H1 (cell line): ENCODE results near the gene PCED1B. TPM values are rescaled to one million over a fixed set of nuclear protein-coding genes. Genes with fewer than 3 reads are reported as not detected.
A peak's percentile ranks its signal among the peaks of the same experiment; 100 is the strongest.

Source experiments
- CTCF ChIA-PET: fragments of 300-600 bp; sonication (Branson Sonifier 250); formaldehyde crosslinking; loops from one replicate; lab custom pipeline; 2021; ENCODE audit not compliant: partially characterized antibody; lab: Charles Lee
- POLR2A ChIA-PET: fragments of 300-600 bp; sonication (Branson Sonifier 250); formaldehyde crosslinking; loops from one replicate; lab custom pipeline; 2021; ENCODE audit warnings: inconsistent platforms; ENCODE audit not compliant: partially characterized antibody; lab: Charles Lee
- DNase-seq, 2 experiments: peaks; one replicate each; pipeline versions ENCODE4 v3.0.0 to v3.0.0-alpha.2; 2010 to 2022; ENCODE audit warnings: low spot score in 2 of 2, low read depth in 1 of 2, mixed read lengths in 1 of 2
- FAIRE-seq: peaks from 2 replicates; lab custom pipeline; 2011; peaks lifted over from hg19 to GRCh38; lab: Jason Lieb, UNC
- H2AFZ ChIP-seq: 2 replicates; pipeline ENCODE4 v1.8.1; 2012; ENCODE audit warnings: low read length, inconsistent platforms
- H2AK5ac ChIP-seq: 2 replicates; pipeline ENCODE4 v1.6.1; 2013; ENCODE audit warnings: low read depth, low read length
- H2BK120ac ChIP-seq: replicated peaks from 2 replicates; pipeline ENCODE3; 2013; ENCODE audit warnings: low read depth, low read length, inconsistent platforms
- H2BK12ac ChIP-seq: 2 replicates; pipeline ENCODE4 v1.6.1; 2013; ENCODE audit warnings: low read depth, low read length
- H2BK15ac ChIP-seq: 2 replicates; pipeline ENCODE4 v1.6.1; 2013; ENCODE audit warnings: low read length
- H2BK20ac ChIP-seq: 2 replicates; pipeline ENCODE4 v1.6.1; 2013; ENCODE audit warnings: low read length
- H2BK5ac ChIP-seq: 2 replicates; pipeline ENCODE4 v1.6.1; 2013; ENCODE audit warnings: low read depth, low read length
- H3K14ac ChIP-seq: 2 replicates; pipeline ENCODE4 v1.6.1; 2013; ENCODE audit warnings: inconsistent platforms; ENCODE audit not compliant: insufficient read length
- H3K18ac ChIP-seq: 2 replicates; pipeline ENCODE4 v1.6.1; 2013; ENCODE audit warnings: low read length; ENCODE audit errors: extremely low read depth
- H3K23ac ChIP-seq: 2 replicates; pipeline ENCODE4 v1.6.1; 2013; ENCODE audit warnings: inconsistent platforms; ENCODE audit not compliant: insufficient read length
- H3K23me2 ChIP-seq: 2 replicates; pipeline ENCODE4 v1.6.1; 2013; ENCODE audit warnings: low read depth, low read length
- H3K27ac ChIP-seq: 2 replicates; pipeline ENCODE4 v1.6.1; 2011; ENCODE audit warnings: low read depth, low read length, inconsistent platforms
- H3K27me3 ChIP-seq, 4 experiments: replicated peaks in 1 of 4; 1 replicate in 1 of 4; 2 replicates in 3 of 4; pipeline versions ENCODE4 v1.6.1 to v1.8.1; 2011 to 2013; ENCODE audit warnings: low read length in 3 of 4, mild to moderate bottlenecking in 3 of 4, inconsistent platforms in 2 of 4, mixed read lengths in 2 of 4, moderate library complexity in 1 of 4; ENCODE audit not compliant: control insufficient read depth in 3 of 4, insufficient read depth in 3 of 4; ENCODE audit errors: extremely low read depth in 1 of 4
- H3K36me3 ChIP-seq, 4 experiments: 2 replicates each; pipeline versions ENCODE4 v1.6.1 to v1.8.1; 2011 to 2013; ENCODE audit warnings: mild to moderate bottlenecking in 4 of 4, low read length in 3 of 4, moderate library complexity in 2 of 4, control low read depth in 1 of 4, inconsistent platforms in 1 of 4; ENCODE audit not compliant: insufficient read depth in 4 of 4, control insufficient read depth in 2 of 4
- H3K4ac ChIP-seq: replicated peaks from 2 replicates; pipeline ENCODE3; 2013; ENCODE audit warnings: low read length, low read depth, mixed read lengths, inconsistent platforms; ENCODE audit not compliant: insufficient read length
- H3K4me1 ChIP-seq, 4 experiments: replicated peaks in 1 of 4; 1 replicate in 1 of 4; 2 replicates in 3 of 4; pipeline versions ENCODE4 v1.6.1 to v1.8.1; 2011 to 2013; ENCODE audit warnings: low read length in 3 of 4, inconsistent platforms in 2 of 4, mixed read lengths in 1 of 4; ENCODE audit not compliant: insufficient read depth in 4 of 4, control insufficient read depth in 3 of 4
- H3K4me2 ChIP-seq, 2 experiments: 2 replicates each; pipeline versions ENCODE4 v1.6.1 to v1.8.1; 2011 to 2013; ENCODE audit warnings: low read depth in 2 of 2, low read length in 2 of 2, control low read depth in 1 of 2, inconsistent platforms in 1 of 2, mild to moderate bottlenecking in 1 of 2; ENCODE audit not compliant: insufficient read depth in 1 of 2
- H3K4me3 ChIP-seq, 4 experiments: fragments of 200-600, 300-600 bp in 1 of 4; sonication (generic), shearing (Covaris generic), sonication (Bioruptor Twin) in 1 of 4; 2 replicates each; pipeline versions ENCODE4 v1.5.1 to v1.8.1; 2011 to 2016; ENCODE audit warnings: low read length in 4 of 4, low read depth in 3 of 4, control low read depth in 2 of 4, inconsistent platforms in 2 of 4, mild to moderate bottlenecking in 2 of 4, mixed read lengths in 1 of 4, moderate library complexity in 1 of 4; ENCODE audit not compliant: insufficient read depth in 2 of 4; ENCODE audit errors: extremely low read depth in 1 of 4
- H3K56ac ChIP-seq: replicated peaks from 2 replicates; pipeline ENCODE3; 2013; ENCODE audit warnings: low read depth, mild to moderate bottlenecking, mixed read lengths, low read length, inconsistent platforms; ENCODE audit not compliant: insufficient read length
- H3K79me1 ChIP-seq: 2 replicates; pipeline ENCODE4 v1.6.1; 2013; ENCODE audit warnings: low read depth, low read length, control low read depth
- H3K79me2 ChIP-seq, 2 experiments: 2 replicates each; pipeline versions ENCODE4 v1.6.1 to v1.8.1; 2012 to 2013; ENCODE audit warnings: low read length in 2 of 2, mild to moderate bottlenecking in 2 of 2, inconsistent platforms in 1 of 2; ENCODE audit not compliant: insufficient read depth in 2 of 2, control insufficient read depth in 1 of 2
- H3K9ac ChIP-seq, 4 experiments: replicated peaks in 1 of 4; 1 replicate in 1 of 4; 2 replicates in 3 of 4; pipeline versions ENCODE4 v1.6.1 to v1.8.1; 2011 to 2013; ENCODE audit warnings: low read depth in 3 of 4, low read length in 3 of 4, control low read depth in 2 of 4, mild to moderate bottlenecking in 2 of 4, moderate library complexity in 2 of 4, inconsistent platforms in 1 of 4; ENCODE audit errors: extremely low read depth in 1 of 4
- H3K9me3 ChIP-seq, 2 experiments: 2 replicates each; pipeline versions ENCODE4 v1.6.1 to v1.8.1; 2012 to 2013; ENCODE audit warnings: mild to moderate bottlenecking in 2 of 2, moderate library complexity in 2 of 2, control low read depth in 1 of 2, inconsistent platforms in 1 of 2, low read depth in 1 of 2, low read length in 1 of 2, mixed read lengths in 1 of 2; ENCODE audit not compliant: insufficient read depth in 2 of 2
- H4K20me1 ChIP-seq, 2 experiments: replicated peaks in 1 of 2; 2 replicates each; pipeline versions ENCODE3 to v1.8.1; 2011 to 2013; ENCODE audit warnings: inconsistent platforms in 2 of 2, low read length in 2 of 2, mild to moderate bottlenecking in 1 of 2; ENCODE audit not compliant: insufficient read depth in 2 of 2, control insufficient read depth in 1 of 2
- H4K5ac ChIP-seq: 2 replicates; pipeline ENCODE4 v1.6.1; 2013; ENCODE audit warnings: low read length, low read depth, mixed read lengths, inconsistent platforms; ENCODE audit not compliant: insufficient read length
- H4K8ac ChIP-seq: 2 replicates; pipeline ENCODE4 v1.8.0; 2013; ENCODE audit warnings: mild to moderate bottlenecking, moderate library complexity, low read length, inconsistent platforms; ENCODE audit not compliant: insufficient read depth; ENCODE audit errors: extremely low read depth
- H4K91ac ChIP-seq: replicated peaks from 2 replicates; pipeline ENCODE3; 2013; ENCODE audit warnings: low read length, mixed read lengths, inconsistent platforms; ENCODE audit not compliant: insufficient read length
- BCL11A ChIP-seq, 2 experiments: IDR thresholded peaks; one replicate each; pipeline ENCODE4 v1.6.1; 2011; ENCODE audit warnings: low read depth in 2 of 2, low read length in 2 of 2, mild to moderate bottlenecking in 2 of 2
- CBX8 ChIP-seq: fragments of 300-800, 300-1000 bp; sonication (generic); IDR thresholded peaks from 2 replicates; pipeline ENCODE4 v1.7.1; 2016; ENCODE audit warnings: low read depth, low read length, borderline replicate concordance
- CTCF ChIP-seq, 3 experiments: IDR thresholded peaks; 1 replicate in 2 of 3; 2 replicates in 1 of 3; pipeline versions ENCODE4 v1.5.1 to v1.6.1; 2011; ENCODE audit warnings: low read length in 3 of 3, mild to moderate bottlenecking in 3 of 3, inconsistent platforms in 2 of 3, low read depth in 1 of 3, moderate library complexity in 1 of 3; ENCODE audit not compliant: insufficient read depth in 1 of 3; ENCODE audit errors: control extremely low read depth in 1 of 3
- EGR1 ChIP-seq: IDR thresholded peaks from 2 replicates; pipeline ENCODE4 v1.6.1; 2011; ENCODE audit warnings: low read depth, low read length, borderline replicate concordance
- EP300 ChIP-seq, 2 experiments: IDR thresholded peaks; 1 replicate in 1 of 2; 2 replicates in 1 of 2; pipeline ENCODE4 v1.6.1; 2011 to 2012; ENCODE audit warnings: low read depth in 2 of 2, low read length in 2 of 2, mild to moderate bottlenecking in 2 of 2, borderline replicate concordance in 1 of 2, inconsistent platforms in 1 of 2, moderate library complexity in 1 of 2
- HDAC2 ChIP-seq, 2 experiments: fragments of 300-600 bp in 1 of 2; sonication (generic) in 1 of 2; IDR thresholded peaks; 2 replicates each; pipeline ENCODE4 v1.6.1; 2011 to 2012; ENCODE audit warnings: low read depth in 2 of 2, low read length in 2 of 2, mild to moderate bottlenecking in 2 of 2, moderate library complexity in 2 of 2, borderline replicate concordance in 1 of 2, inconsistent platforms in 1 of 2
- NRF1 ChIP-seq: IDR thresholded peaks from 2 replicates; pipeline ENCODE4 v1.6.1; 2011; ENCODE audit warnings: mild to moderate bottlenecking, low read depth, low read length, improper control_type of control experiment
- RXRA ChIP-seq: IDR thresholded peaks from 2 replicates; pipeline ENCODE4 v1.6.1; 2011; ENCODE audit warnings: low read depth, mild to moderate bottlenecking, low read length, moderate library complexity; ENCODE audit not compliant: insufficient read depth
- SIRT6 ChIP-seq: IDR thresholded peaks from one replicate; pipeline ENCODE4 v1.7.1; 2012; ENCODE audit warnings: low read length, inconsistent platforms
- ZNF274 ChIP-seq: IDR thresholded peaks from 2 replicates; pipeline ENCODE4 v1.7.0; 2012; ENCODE audit warnings: low read length, borderline replicate concordance; ENCODE audit errors: extremely low read depth
- WGBS, 2 experiments: shearing (Covaris generic) in 1 of 2; methylation state at CpG; one replicate each; pipeline versions ENCODE4 v1.1.6 to v1.1.7; 2013 to 2015; ENCODE audit warnings: low lambda C conversion rate in 2 of 2, mixed read lengths in 2 of 2, inconsistent platforms in 1 of 2, low coverage in 1 of 2, missing lambda C conversion rate in 1 of 2; ENCODE audit not compliant: insufficient replicate concordance in 2 of 2, insufficient coverage in 1 of 2, insufficient read length in 1 of 2; ENCODE audit errors: extremely low coverage in 1 of 2, missing lambda C conversion rate in 1 of 2; 5-methylcytosine and 5-hydroxymethylcytosine counted together
- polyA plus RNA-seq, 7 experiments: library from polyadenylated mRNA; depleted of rRNA in 3 of 7; stranded (reverse) in 5 of 7; unstranded in 2 of 7; fragments of >200 nt in 5 of 7; fragments of 200-250 nt in 2 of 7; gene quantifications; 1 replicate in 5 of 7; 2 replicates in 1 of 7; 4 replicates in 1 of 7; pipeline versions ENCODE4 v1.2.1 to v1.2.3, GENCODE V29; 2011 to 2013; ENCODE audit warnings: missing spikeins in 2 of 7, mixed read lengths in 2 of 7
- total RNA-seq: library from RNA; stranded (reverse); fragmentation: NEBNext Ultra II Directional; extraction: Animal tissue kit (Norgen Biotek cat#: 25700); gene quantifications from 2 replicates; pipeline ENCODE4 v1.2.1, GENCODE V29; 2021

The PCED1B gene
- total and polyA plus RNA-seq, 2 of the 8 experiments (the other 6 are each of a cell fraction or from before 2014, with no cell fraction given), result 4.7 to 5.4 TPM

DNA sequence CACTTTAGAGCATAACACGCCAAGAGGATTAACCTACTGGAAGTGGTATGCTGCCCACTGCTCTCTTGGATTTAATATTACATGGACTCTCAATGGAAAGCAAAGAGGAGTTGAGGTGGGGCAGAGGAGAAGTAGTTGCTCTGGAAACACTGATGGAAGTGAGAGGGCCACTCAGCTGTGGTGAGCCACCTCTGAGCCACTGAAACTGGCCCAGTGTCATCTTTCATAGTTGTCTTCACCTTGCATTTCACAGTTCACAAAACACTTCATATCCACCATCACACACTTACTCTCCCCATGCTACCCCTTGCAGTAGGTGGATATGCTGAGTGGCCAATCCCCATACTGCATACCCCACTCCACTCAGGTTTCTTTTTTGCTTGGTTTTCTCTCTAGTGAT is 12.2 kb upstream of the PCED1B start:
- Histone ChIP-seq H3K27ac (no peak overlapping the region), H2BK120ac (no peak overlapping the region), H3K4ac (no peak overlapping the region), H2BK12ac (no peak overlapping the region), H2BK15ac (no peak overlapping the region), H3K18ac (no peak overlapping the region), H3K56ac (peak overlapping the region; percentile 71), H3K4me1 (peaks cover 0 to 14% (median 7%) of the 10 kb centered on the region in 4 experiments; a peak in 5 of 7 replicates), H4K5ac (no peak overlapping the region), H2AK5ac (no peak overlapping the region), H4K91ac (no peak overlapping the region), H3K9me3 (no peaks in the 10 kb centered on the region), H3K27me3 (no peaks in the 10 kb centered on the region), H3K36me3 (no peaks in the 10 kb centered on the region), H4K8ac (no peak overlapping the region), H4K20me1 (no peaks in the 10 kb centered on the region), H2BK5ac (no peak overlapping the region), H3K23me2 (no peaks in the 10 kb centered on the region; the same call in 1 of the 2 replicates), H3K4me3 (no peak overlapping the region), H3K4me2 (no peak overlapping the region), H2BK20ac (no peak overlapping the region), H3K23ac (no peak overlapping the region), H3K79me2 (no peaks in the 10 kb centered on the region), H3K79me1 (no peaks in the 10 kb centered on the region), H3K14ac (no peak overlapping the region), H3K9ac (no peak overlapping the region), H2AFZ (no peak overlapping the region)
- DNase-seq (no peak), FAIRE-seq (no peak)
- ChIA-PET POLR2A (no interaction called here), CTCF (interaction anchor here (0.6 to 1.8 kb wide), 4 partner anchors 34 to 675 kb away, joined by 3 to 5 read pairs (median 4); no protein-coding TSS in a partner anchor)
- TF ChIP-seq CTCF (IDR thresholded peaks at IDR 0.05; ENCODE audit: control extremely low read depth in 1 of 3, insufficient read depth in 1 of 3, low read depth in 1 of 3, low read length in 3 of 3) (no peak), SIRT6 (no peak), CBX8 (no peak), HDAC2 (IDR thresholded peaks at IDR 0.05; ENCODE audit: borderline replicate concordance in 1 of 2, low read depth in 2 of 2, low read length in 2 of 2) (no peak), NRF1 (no peak), BCL11A (IDR thresholded peaks at IDR 0.05; ENCODE audit: low read depth in 2 of 2, low read length in 2 of 2) (no peak), EGR1 (no peak), ZNF274 (no peak), EP300 (IDR thresholded peaks at IDR 0.05; ENCODE audit: borderline replicate concordance in 1 of 2, low read depth in 2 of 2, low read length in 2 of 2) (no peak), RXRA (no peak)
- WGBS, 2 experiments, result 95% methylated on average over 1 of the region's 1 CpG; no CpG with 5 or more reads in 1 of the 2 experiments
